Activated naive CD4-positive, alpha-beta T cell treated with anti-CD3 and anti-CD28 coated beads, Interleukin-2, amount 50 U/mL, for 16 hours (primary cell): ENCODE measurements around the gene TSPAN15.

Source experiments
- DNase-seq: peaks from one replicate; pipeline ENCODE4 v3.0.0-alpha.2; 2020

TSPAN15 gene

DNA sequence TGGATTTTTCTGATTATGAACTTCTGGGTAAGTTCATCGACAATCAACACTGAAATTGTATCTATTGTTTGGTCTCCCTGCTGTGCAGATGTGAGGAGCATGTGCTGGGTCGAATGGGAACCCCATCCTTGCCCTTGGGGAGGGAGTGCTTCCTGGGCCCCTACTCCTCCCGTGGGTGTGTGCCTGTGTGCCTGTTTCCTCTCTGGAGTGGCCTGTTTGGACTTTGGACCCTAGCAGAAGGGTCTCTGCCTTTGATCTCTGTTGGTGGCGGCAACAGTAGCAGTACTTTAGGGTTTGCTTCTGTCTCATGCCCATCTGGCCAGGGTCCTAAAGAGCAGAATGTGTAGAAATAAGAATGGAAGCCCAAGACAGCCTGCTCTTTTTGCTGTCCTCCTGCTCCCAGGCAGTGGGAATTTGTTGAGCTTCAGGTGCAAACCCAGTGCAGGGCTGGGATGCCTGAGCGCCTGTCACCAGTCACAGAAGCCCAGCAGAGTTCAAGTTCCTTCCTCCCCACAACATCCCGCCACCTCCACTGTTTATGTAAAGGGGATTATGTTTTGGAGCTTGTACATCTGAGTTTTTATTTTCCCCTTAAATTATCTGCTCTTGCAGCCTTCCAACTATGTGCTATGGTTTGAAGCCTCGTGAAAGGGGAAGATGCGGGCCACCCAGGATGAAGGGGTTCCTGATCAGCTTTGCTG, 33.1 kb upstream of the TSPAN15 start:
- no peak for DNase-seq

DNA sequence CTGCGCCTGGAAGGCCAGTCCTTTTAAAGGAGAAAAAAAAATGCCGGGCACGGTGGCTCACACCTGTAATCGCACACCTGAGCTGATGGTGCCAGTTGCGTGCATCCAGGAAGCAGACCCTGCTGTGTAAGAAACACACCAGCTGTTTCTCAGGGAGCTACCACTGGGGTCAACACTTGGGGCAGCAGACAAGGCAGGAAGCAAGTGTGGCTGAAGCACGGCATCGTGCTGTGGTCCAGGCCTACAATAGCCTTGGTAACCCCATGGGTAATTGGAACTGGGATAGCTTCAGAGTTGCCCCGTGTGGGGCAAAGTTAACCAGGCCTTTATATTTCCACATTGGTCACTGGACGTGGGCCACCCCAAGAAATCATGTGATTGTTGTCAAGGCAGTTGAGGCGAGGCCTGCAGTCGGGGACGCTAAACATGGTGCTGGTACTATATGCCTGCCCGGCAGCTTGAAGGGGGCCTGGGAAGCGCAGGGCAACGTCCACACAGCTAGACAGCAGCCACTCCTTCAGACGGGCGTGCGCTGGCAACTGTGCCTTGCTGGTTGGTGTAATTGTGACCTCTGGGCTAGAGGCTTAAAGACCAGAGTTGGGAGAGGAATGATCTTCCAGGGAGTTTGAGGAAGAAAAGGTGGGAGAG, 32.0 kb upstream of the TSPAN15 start:
- DNase-seq, result no peak

DNA sequence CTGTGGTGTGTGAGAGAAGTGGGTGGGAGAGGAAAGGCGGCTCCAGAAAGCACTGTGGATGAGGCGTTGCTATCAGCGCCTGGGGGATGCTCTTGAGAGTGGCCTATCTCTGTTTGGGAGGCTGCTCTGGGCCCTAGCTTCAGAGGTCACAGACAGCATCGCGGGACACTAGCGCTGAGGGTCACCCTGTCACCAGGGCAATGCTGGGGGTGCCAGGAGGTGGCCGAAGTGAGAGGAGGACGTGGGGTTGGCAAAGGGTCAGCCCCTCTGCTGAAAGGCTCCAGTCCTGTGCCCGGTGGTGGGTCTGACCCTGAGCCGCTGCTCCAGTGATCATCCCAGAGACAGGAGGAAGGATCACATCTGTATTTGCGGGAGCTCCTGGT, 31.5 kb upstream of the TSPAN15 start:
- no peak for DNase-seq

DNA sequence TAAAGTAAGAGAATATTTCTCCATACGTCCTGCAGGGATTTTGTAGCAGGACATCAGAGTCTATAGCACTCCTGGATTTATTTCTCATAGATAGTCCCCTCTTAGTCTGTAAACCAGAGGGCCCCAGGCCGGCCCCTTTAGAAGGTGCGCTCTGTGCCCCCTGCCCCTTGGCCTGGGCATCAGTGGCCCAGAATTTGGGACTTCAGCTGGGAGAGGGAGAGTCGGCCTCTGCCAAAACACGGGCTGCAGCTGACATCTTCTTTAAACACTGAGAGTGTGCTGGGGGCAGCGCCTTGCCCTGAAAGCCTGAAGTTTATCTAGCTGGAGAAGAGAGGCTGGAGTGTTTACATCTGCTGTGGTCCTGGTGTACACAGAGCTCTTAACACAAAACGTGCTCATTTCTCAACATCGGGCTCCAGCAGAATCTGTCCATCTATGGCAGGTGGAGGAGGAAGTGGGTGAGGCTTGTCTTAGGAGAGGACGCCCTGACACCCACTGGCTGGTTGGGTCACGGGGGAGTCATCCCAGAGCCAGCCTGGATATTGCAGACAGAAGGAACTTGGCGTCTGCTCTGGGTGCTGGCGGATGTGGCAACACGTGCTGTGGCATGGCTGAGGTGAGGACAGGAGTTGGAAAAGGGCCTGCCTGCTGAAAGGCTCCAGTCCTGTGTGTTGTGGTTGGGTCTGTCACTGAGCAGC, 29.5 kb upstream of the TSPAN15 start:
- no peak for DNase-seq

DNA sequence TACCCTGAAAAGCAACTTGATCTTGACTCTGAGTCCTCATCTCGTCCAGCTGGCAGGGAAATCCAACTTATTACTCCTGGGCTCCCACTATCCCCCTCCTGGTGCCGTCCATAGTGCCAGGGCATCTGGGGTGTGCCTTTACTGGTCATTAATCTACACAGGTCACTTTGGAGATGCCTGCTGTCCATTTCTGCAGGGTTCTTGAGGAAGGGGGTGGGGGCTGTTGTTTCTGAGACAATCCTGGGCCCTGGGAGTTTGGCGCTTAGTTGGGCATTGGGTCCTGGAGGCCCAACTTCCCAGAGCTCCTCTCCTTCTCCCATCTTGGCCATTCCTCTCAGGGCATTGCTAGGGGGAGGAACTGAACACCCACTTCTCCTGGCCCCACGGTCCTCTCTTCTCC, 28.6 kb upstream of the TSPAN15 start:
- DNase-seq, result no peak

DNA sequence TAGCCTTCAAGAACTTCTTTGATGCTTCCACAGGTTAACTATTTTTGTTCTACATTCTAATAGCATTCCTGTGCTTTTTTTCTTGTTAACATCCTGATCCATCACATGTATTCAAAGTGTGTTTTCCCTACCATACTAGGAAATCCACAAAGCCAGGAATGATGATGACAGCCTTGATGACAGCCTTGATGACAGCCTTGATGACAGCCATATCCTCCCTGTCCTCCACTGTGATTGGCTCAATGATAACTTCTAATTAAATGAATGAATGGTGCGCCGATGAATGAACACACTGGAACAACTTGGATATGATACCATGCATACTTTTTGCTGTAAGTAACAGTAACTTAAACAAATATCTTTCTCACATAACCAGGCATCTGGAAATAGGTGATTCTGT, 26.2 kb upstream of the TSPAN15 start:
- DNase-seq, result no peak

DNA sequence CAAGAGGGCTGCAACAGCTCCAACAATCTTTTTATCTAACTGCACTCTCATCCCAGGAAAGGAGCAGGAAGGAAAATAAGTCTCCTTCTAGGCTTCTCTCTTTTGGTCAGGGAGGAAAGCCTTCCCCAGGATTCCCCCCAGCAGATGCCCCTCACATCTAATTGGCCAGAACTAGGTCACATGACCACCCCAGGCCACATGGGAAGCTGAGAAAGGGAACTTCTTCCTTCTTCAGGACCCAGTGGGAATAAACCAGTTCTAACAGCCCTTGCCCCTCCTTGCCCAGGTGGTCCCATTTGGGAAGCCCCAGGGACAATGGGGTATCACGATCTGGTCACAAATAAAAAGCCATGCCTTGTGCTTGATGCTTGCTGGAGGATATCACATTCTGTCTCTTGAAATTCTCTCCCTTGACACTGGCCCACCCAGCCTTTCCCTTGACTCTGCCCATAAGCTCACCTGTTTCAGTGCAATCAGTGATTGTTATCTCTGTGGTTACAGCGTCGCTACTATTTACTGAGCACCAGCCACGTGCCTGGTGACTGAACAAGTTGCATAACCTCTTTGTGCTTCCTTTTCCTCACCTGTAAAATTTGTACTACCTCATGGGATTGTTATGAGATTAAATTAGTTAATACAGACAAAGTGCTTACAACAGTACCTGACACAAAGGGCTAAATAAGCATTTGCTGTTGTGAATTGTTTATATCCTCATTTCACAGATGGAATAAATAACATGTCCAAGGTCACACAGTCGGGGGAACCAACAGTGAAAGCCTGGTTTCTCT, 25.6 kb upstream of the TSPAN15 start:
- DNase-seq, result no peak

DNA sequence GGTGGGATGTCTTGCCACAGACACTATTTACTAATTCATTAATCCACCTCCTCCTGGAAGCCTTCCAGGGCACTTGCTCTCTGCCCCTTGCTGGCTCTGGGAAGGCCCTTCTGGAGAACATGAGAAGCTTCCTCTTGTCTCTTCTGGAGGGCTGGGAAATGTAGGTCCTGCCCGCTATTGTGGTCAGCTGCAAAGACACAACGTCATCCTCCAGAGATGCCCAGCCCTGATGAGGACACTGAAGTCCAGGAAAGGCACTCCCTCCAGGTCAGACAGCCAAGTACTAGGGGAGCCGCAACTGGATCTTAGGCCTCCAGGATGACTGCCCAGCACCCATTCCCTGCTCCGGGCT, 24.9 kb upstream of the TSPAN15 start:
- DNase-seq, result no peak

DNA sequence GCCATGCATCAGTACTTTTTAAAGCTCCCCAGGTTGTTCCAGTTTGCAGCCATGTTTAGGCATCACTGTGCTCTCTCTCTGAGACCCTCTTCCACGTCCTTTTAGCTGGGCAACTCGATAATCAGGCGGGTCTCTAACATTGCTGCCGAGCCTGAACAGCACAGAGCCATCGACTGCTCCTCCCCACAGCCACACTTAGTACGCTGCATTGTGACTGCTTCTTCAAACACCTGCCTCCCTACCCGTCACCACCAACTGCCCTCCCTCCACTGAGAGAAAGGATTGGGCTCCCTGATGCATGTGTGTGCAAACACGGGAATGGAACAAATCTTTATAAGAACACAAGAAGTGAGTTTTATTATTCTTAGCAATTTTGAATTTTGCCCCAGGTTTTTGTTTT, 23.1 kb upstream of the TSPAN15 start:
- no peak for DNase-seq

DNA sequence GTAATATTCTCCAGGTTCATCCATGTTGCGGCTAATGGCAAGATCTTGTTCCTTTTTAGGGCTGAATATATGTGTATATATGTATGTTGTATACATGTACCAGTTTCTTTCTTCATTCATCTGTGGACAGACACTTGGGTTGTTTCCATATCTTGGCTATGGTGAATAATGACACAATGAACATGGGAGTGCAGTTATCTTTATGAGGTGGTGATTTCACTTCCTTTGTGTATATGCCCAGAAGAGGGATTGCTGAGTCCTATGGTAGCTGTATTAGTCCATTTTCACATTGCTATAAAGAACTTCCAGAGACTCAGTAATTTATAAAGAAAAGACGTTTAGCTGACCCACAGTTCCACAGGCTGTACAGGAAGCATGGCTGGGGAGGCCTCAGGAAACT, 17.1 kb upstream of the TSPAN15 start:
- DNase-seq, result no peak

DNA sequence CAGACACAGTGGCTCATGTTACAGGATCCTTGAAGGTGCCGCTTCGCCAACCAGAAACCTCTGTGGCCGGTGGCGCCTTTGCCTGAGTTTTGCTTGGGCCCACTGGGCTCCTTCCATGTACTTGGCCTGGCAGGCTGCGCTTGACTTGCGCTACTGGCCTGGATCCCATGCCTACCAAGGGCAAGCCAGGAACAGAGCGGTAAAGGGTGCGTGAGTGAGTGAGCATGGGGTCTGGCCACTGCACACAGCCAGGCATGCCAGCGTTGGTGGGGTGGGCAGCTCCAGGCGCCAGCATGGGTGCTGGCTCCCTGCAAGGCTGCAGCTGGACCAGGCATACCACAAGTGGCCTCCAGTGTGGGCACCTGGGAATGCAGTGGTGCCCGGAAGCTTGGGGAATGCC, 16.3 kb upstream of the TSPAN15 start:
- DNase-seq, result no peak

DNA sequence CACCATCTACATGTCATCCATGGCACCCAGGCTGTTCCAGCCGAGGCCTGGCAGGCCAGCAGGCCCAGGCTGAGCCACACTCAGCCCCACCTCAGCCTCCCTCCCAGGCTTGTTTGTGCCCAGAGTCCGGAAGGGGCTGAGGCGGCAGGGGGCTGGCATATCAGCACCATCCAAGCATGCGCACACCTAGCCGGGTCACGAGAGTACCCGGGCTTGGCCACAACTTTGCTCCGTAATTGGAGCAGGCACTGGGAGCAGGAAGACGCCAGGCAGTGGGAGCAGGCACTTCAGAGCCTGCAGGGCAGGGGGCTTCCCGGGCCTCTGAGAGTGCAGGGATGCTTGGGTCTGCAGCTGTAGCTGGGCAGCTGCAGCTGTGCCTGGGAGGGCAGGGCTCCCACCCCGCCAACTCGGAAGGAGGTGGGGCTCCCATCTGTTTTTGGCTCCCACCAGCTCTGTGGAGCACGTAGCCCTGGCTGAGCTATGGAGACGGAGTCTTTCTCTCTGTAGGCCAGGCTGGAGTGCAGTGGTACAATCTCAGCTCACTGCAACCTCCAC, 15.2 kb upstream of the TSPAN15 start:
- no peak for DNase-seq

DNA sequence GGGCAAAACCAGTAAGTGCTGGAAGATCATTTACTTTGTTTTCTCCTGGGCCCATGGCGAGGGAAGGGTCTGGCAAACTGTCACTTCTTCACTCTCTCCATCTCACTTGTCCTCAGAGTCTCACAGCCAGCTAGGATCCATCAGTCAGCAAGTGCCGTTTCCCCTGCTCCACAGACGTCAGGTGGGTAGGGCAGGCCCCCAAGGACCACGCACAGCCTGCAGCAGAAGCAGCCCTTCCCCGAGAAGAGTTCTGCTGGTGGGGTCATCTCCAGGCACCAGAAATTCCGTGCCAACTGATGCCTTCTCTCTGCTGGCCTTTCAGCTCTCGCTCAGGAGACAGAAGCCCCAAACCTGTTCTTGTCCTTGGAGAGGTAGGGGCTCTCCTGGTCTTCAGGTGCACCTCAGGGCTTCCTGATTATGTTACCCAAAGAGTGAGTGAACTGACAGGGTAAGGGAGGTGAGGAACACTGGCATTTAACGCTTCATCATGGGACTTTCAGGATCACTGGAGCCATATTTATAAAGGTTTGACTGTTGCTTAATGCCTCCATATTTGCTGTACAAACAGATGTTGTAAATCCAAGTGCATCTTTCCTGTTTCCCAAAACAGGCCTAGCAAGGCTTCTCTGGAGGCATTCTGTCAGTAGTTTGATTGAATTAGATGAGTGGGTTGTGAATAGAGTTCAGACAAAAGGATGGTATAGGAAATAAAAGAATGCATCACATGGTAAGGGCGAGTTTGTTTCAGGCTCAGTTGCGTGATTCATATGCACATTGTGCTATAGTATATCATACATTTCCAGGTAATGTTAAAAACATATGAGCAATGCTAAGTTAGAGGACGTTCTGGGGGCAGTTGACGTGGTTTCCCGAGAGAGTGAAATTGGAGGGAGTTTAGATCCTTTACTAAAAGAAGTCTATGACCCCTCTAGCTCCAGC, 13.7 kb upstream of the TSPAN15 start:
- DNase-seq, result no peak

DNA sequence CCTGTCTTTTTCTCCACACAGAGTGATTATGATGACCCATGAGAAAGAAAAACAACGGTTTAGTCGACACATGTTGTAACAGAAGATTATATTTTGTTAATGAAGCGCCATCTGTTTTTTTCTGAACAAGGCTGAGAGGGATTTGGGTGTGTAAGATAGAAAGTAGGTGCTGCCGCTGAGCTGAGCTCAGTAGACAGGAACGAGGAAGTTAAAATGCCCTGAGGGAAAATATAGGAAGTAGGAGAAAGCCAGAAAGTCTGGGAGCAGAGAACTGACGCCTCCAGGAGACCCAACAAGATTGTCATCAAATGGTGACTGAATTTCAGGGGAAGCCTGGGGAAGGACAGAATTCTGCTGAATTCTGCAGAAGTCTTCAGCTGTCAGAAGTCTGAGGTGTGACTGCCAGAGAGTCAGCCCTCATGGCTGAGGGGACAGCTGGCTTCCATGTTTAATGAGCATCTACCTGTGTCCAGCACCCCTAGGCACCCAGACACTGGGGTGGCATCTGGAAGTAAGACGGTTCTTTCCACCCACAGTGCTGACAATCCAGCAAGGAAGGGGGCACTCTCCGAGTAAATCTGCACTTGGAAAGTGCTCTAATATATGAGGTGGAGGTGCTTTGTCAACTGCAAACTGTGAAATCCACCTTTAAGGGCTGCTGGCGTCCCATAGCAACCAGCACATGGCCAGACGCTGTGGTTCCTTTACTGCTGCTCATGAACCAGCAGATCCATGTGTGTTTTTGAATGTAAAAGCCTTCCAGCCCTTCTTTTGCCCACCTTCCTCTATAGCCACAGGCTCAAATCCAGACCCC, 12.5 kb upstream of the TSPAN15 start:
- DNase-seq, result no peak

DNA sequence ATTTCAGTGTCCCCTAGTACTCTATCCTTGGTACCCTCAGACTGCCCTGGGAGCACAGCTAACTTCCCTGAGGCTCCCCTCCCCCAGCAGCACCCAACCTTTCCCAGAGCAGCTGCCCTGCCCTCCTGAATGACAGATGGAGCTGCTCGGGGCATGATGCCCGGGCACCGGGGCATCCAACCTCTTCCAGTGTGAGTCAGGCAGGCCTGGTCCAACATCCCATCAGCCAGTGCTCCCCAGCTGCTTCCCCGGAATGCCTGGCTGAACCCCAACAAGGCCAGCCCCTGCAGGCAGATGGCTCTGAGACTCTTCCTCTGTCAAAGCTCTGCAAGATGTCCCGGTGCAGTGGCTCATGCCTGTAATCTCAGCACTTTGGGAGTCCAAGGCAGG, 11.9 kb upstream of the TSPAN15 start:
- DNase-seq, result no peak

DNA sequence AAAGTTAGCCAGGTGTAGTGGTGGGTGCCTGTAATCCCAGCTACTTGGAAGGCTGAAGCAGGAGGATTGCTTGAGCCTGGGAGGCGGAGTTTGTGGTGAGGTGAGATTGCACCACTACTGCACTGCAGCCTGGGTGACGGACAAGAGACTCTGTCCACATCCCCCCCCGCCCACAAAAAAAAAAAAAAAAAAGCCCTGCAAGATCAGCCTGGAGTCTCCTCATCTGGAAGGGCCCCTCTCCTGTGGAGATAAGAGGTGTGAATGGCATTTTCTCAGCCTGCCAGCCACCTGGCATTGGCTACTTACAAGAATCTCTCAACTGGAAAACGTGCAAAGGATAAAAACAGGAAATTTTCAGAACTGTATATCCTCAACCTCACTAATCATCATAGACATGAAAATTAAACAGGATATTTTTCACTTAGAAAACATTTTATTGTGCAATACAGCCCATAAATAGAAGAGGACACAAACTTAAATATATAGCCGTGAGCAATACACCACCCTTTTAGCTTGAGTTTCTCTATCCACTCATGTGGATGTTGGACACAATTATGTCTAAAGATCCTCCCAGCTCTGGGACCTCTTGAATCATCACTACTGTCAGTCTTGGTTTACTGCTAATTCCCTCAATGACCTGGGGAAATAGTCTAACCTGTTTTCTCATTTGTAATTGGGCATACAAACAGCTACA, 11.3 kb upstream of the TSPAN15 start:
- no peak for DNase-seq

DNA sequence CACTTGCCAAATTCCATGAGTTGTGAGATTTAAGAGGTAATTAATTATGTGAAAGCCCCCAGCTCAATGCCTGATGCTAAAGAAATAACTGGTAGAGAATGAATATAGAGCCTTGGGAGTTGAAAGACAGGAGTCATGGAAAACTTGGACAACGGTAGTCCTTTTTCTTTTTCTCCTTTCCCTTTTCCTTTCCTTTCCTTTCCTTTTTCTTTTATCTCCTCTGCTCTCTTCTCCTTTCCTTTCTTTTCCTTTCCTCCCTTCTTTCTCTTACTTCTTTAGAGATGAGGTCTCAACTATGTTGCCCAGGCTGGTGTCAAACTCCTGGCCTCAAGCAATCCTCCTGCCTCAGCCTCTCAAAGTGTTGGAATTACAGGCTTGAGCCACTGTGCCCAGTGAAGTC, 7.9 kb upstream of the TSPAN15 start:
- DNase-seq, result no peak

DNA sequence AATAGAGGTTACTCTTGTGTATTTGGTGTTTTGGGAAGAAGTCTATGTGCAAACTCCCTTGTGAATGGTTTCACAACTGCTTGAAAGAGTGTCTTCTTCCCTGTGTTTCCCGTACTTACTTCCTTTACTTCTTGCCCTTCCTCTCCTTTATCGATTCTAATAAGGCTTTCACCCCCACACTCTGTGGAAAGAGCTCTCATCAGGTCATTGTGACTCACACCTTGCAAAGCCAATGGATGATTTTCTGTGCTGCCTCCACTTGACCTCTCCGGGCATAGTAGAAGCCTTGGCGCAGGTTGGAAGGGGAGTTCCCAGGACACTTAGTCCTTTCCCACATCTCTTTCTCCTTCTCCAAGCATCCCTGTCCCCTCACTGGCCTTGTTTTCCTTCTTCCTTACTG, 6.2 kb upstream of the TSPAN15 start:
- DNase-seq, result no peak

DNA sequence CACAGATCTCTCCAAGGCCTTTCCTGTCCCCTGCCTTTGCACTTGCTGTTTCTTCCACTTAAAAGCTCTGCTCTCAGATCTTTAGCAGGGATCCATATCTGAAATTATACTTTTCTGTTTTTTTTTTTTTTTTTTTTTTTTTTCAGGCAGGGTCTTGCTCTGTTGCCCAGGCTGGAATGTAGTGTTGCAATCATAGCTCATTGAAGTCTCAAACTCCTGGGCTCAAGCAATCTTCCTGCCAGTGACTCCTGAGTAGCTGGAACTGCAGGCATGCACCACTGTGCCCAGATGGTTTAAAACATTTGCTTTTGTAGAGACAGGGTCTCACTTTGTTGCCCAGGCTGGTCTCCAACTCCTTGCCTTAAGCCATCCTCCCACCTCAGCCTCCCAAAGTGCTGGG, 5.0 kb upstream of the TSPAN15 start:
- no peak for DNase-seq

DNA sequence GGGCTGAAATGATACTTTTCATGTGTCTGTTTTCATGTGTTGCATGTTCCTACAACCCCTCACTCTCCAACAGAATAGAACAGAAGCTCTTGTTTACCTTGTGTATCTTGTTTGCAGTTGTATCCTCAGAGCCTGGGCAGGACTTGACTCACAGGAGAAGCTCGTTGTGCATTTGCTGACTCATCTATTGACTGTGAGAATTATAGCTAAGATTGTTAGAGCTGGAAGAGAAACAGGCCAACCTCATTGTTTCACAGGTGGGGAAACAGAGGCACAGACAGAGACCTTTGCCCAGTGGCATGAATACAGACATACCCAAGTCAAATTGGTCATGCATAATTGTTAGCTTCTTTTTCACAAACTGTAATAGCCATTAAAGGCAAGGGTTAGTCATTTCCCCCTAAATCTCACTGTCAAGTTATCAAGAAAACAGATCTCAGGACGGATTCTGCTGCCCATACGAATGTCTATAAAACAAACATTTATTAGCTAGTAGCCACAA, 4.6 kb upstream of the TSPAN15 start:
- no peak for DNase-seq

DNA sequence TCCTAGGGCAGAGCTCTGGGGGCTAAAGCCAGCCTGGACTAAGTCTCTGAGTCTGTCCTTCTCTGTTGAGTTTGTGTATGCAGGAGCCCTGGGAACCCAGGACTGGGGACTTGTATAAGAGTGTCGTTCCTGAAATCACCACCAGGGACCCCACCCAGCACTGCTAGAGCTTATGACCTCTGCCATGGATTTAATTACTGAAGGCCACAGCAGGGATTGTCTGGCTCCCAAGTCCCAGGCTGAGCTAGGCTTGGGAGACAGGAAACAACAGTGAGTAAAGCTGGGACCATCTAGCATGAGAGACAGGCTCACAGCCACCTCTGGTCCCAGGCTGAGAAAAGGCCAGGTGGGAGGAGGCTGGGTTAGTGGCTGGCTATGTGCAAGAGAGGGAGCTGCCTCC, 1.4 kb upstream of the TSPAN15 start:
- peak; percentile 46 for DNase-seq
